ENCODE data around the gene MED13L.
"Not testable (repeated sequence)": the region's sequence is repeated elsewhere in the genome, so short reads cannot be mapped to it uniquely, and the experiment has no call there.

MED13L gene

GRCh38 chr12:116043659-116044535 lies 233.6 kb downstream of the MED13L start:
- DNase-seq: no peak

- DNase-seq: no peak
These were observed 237.1 kb downstream of the MED13L start for GRCh38 chr12:116040402-116040801.

GRCh38 chr12:116039081-116039480 lies 238.4 kb downstream of the MED13L start:
- DNase-seq: no peak

GRCh38 chr12:116037941-116038837 lies 239.3 kb downstream of the MED13L start:
- DNase-seq: no peak

GRCh38 chr12:116033765-116034164 lies 243.7 kb downstream of the MED13L start:
- no peak for DNase-seq

GRCh38 chr12:116031624-116032023 lies 245.9 kb downstream of the MED13L start:
- DNase-seq: not testable (repeated sequence)

GRCh38 chr12:116028619-116029018 lies 248.9 kb downstream of the MED13L start:
- no peak for DNase-seq

- DNase-seq: no peak
These were observed 250.0 kb downstream of the MED13L start for GRCh38 chr12:116027551-116027821.

GRCh38 chr12:116026768-116027550 lies 250.5 kb downstream of the MED13L start:
- no peak for DNase-seq

GRCh38 chr12:116026346-116026745 lies 251.1 kb downstream of the MED13L start:
- no peak for DNase-seq

GRCh38 chr12:116024769-116025168 lies 252.7 kb downstream of the MED13L start:
- DNase-seq: no peak

GRCh38 chr12:116019415-116019814 lies 258.1 kb downstream of the MED13L start:
- no peak for DNase-seq

- DNase-seq: no peak
These were observed 259.2 kb downstream of the MED13L start for GRCh38 chr12:116018282-116018681.

GRCh38 chr12:116015525-116015924 lies 262.0 kb downstream of the MED13L start:
- DNase-seq: no peak

GRCh38 chr12:116012757-116013156 lies 264.7 kb downstream of the MED13L start:
- no peak for DNase-seq

- no peak for DNase-seq
These were observed 266.3 kb downstream of the MED13L start for GRCh38 chr12:116011217-116011616.

- DNase-seq: no peak
These were observed 267.0 kb downstream of the MED13L start for GRCh38 chr12:116010467-116010866.

- DNase-seq: no peak
These were observed 267.7 kb downstream of the MED13L start for GRCh38 chr12:116009805-116010204.

- DNase-seq: no peak
These were observed 271.4 kb downstream of the MED13L start for GRCh38 chr12:116006141-116006540.

GRCh38 chr12:116002890-116003536 lies 274.5 kb downstream of the MED13L start:
- DNase-seq: no peak

GRCh38 chr12:116000252-116000651 lies 277.2 kb downstream of the MED13L start:
- no peak for DNase-seq

GRCh38 chr12:115999582-115999981 lies 277.9 kb downstream of the MED13L start:
- no peak for DNase-seq

Measured in NCI-H1105 (cell line).